DOHH2 (cell line): ENCODE measurements around the gene CA7.

ENCODE experiments used
- H3F3A ChIP-seq: fragments of 200-600 bp; sonication (generic), shearing (Covaris generic); 2 replicates; pipeline ENCODE4 v1.6.0; 2016; ENCODE audit warnings: antibody characterized with exemption, mild to moderate bottlenecking; ENCODE audit not compliant: control insufficient read depth, insufficient read depth
- H3K27ac ChIP-seq: fragments of 200-600 bp; sonication (generic); 2 replicates; pipeline ENCODE4 v1.5.1; 2014; ENCODE audit warnings: low read depth, mild to moderate bottlenecking, low read length, moderate library complexity
- H3K27me3 ChIP-seq: fragments of 200-600 bp; sonication (generic); 2 replicates; pipeline ENCODE4 v1.6.1; 2014; ENCODE audit warnings: mild to moderate bottlenecking, low read length, mixed read lengths; ENCODE audit not compliant: control insufficient read depth
- H3K36me3 ChIP-seq: fragments of 200-600 bp; sonication (generic); 2 replicates; pipeline ENCODE4 v1.6.1; 2014; ENCODE audit warnings: mild to moderate bottlenecking, low read length, moderate library complexity, mixed read lengths; ENCODE audit not compliant: control insufficient read depth
- H3K4me1 ChIP-seq: fragments of 200-600 bp; sonication (generic); 2 replicates; pipeline ENCODE4 v1.6.1; 2014; ENCODE audit warnings: mild to moderate bottlenecking, low read length, mixed read lengths; ENCODE audit not compliant: control insufficient read depth
- H3K4me2 ChIP-seq: fragments of 200-600 bp; sonication (generic); 2 replicates; pipeline ENCODE4 v1.6.0; 2014; ENCODE audit warnings: mild to moderate bottlenecking, low read length, moderate library complexity
- H3K4me3 ChIP-seq: fragments of 200-600 bp; sonication (generic); 2 replicates; pipeline ENCODE4 v1.5.1; 2014; ENCODE audit warnings: mild to moderate bottlenecking, low read length, mixed read lengths
- H3K79me2 ChIP-seq: fragments of 200-600 bp; sonication (generic); 2 replicates; pipeline ENCODE4 v1.6.1; 2014; ENCODE audit warnings: mild to moderate bottlenecking, low read length, mixed read lengths; ENCODE audit not compliant: control insufficient read depth
- H3K9me2 ChIP-seq: fragments of 200-600 bp; sonication (generic); replicated peaks from 2 replicates; pipeline ENCODE4 v1.6.1; 2014; ENCODE audit warnings: mild to moderate bottlenecking, low read length, mixed read lengths; ENCODE audit not compliant: control insufficient read depth
- H3K9me3 ChIP-seq: fragments of 200-600 bp; sonication (generic); 2 replicates; pipeline ENCODE4 v1.6.1; 2014; ENCODE audit warnings: antibody characterized with exemption, low read length, mixed read lengths; ENCODE audit not compliant: control insufficient read depth, insufficient read depth
- H4K20me1 ChIP-seq: fragments of 200-600 bp; sonication (generic); 2 replicates; pipeline ENCODE4 v1.6.0; 2014; ENCODE audit warnings: low read depth, mild to moderate bottlenecking, antibody characterized with exemption, low read length, moderate library complexity; ENCODE audit not compliant: control insufficient read depth, insufficient read depth
- CTCF ChIP-seq: fragments of 200-600 bp; sonication (generic); IDR thresholded peaks from one replicate; pipeline ENCODE4 v1.5.1; 2014; ENCODE audit warnings: antibody characterized with exemption, mild to moderate bottlenecking, low read depth, low read length; ENCODE audit not compliant: poor library complexity, severe bottlenecking
- EZH2phosphoT487 ChIP-seq: fragments of 200-600 bp; sonication (generic); IDR thresholded peaks from 2 replicates; pipeline ENCODE4 v1.6.1; 2017; ENCODE audit warnings: borderline replicate concordance, mild to moderate bottlenecking, antibody characterized with exemption, low read length, moderate library complexity, mixed read lengths

The CA7 gene

GRCh38 chr16:66900721-66901441, 56.7 kb downstream of the CA7 start:
- Histone ChIP-seq H4K20me1 (no peaks in the 10 kb centered on the region), H3K79me2 (no peaks in the 10 kb centered on the region), H3K9me2 (no peaks in the 10 kb centered on the region), H3K4me3 (no peak overlapping the region), H3K4me1 (peaks cover 4% of the 10 kb centered on the region; the same call in 1 of the 2 replicates), H3K36me3 (no peaks in the 10 kb centered on the region), H3F3A (no peaks in the 10 kb centered on the region), H3K27ac (no peak overlapping the region), H3K9me3 (no peaks in the 10 kb centered on the region), H3K27me3 (no peaks in the 10 kb centered on the region), H3K4me2 (no peak overlapping the region)
- TF ChIP-seq CTCF (no peak), EZH2phosphoT487 (no peak)

GRCh38 chr16:66901626-66902025, 57.4 kb downstream of the CA7 start:
- Histone ChIP-seq H4K20me1 (no peaks in the 10 kb centered on the region), H3K4me1 (peaks cover 5% of the 10 kb centered on the region; the same call in 1 of the 2 replicates), H3K9me2 (no peaks in the 10 kb centered on the region), H3K27me3 (no peaks in the 10 kb centered on the region), H3K27ac (no peak overlapping the region), H3K4me3 (no peak overlapping the region), H3K9me3 (no peaks in the 10 kb centered on the region), H3K79me2 (no peaks in the 10 kb centered on the region), H3K36me3 (no peaks in the 10 kb centered on the region), H3F3A (no peaks in the 10 kb centered on the region), H3K4me2 (no peak overlapping the region)
- TF ChIP-seq EZH2phosphoT487: no peak
- TF ChIP-seq CTCF: no peak

- Histone ChIP-seq H3K4me2 (no peak overlapping the region), H3K4me1 (peaks cover 5% of the 10 kb centered on the region; the same call in 1 of the 2 replicates)
- TF ChIP-seq CTCF (no peak), EZH2phosphoT487 (no peak)
These were observed 58.7 kb downstream of the CA7 start for GRCh38 chr16:66902648-66903543.

More at GRCh38 chr16:66902648-66903543, 58.7 kb downstream of the CA7 start:
- H3K79me2 ChIP-seq: no peaks in the 10 kb centered on the region
- no peaks in the 10 kb centered on the region for H3F3A ChIP-seq
- H3K4me3 ChIP-seq: no peak overlapping the region
- no peak overlapping the region for H3K27ac ChIP-seq
- H3K36me3 ChIP-seq: no peaks in the 10 kb centered on the region
- no peaks in the 10 kb centered on the region for H3K9me3 ChIP-seq
- H3K27me3 ChIP-seq: peaks cover 6% of the 10 kb centered on the region
- no peaks in the 10 kb centered on the region for H3K9me2 ChIP-seq
- no peaks in the 10 kb centered on the region for H4K20me1 ChIP-seq
